ENCODE results near the gene RASL11A.

DNA sequence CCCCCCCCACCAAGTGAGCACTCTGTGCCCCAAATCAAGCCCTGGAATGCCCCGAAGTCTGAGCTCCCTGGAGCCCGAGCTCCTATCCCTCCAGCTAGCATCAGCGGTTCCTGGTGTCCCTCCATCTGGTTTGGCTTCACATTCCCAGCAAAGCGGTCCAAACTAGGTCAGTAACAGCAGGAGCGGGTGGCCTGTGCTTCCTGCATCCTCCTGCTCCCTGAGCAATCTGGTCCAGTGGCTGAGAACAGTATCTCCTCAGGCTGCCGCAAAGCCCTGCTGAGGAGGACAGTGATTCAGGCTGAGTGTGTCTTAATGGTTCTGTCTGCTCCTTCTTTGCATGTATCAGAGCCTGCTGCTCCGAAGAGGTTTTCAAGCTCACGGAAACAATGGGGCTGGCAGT, 25.9 kb downstream of the RASL11A start:
- TF ChIP-seq POLR2A (IDR thresholded peaks at IDR 0.05; ENCODE audit: low read length): no peak
- TF ChIP-seq, protein P1, sequence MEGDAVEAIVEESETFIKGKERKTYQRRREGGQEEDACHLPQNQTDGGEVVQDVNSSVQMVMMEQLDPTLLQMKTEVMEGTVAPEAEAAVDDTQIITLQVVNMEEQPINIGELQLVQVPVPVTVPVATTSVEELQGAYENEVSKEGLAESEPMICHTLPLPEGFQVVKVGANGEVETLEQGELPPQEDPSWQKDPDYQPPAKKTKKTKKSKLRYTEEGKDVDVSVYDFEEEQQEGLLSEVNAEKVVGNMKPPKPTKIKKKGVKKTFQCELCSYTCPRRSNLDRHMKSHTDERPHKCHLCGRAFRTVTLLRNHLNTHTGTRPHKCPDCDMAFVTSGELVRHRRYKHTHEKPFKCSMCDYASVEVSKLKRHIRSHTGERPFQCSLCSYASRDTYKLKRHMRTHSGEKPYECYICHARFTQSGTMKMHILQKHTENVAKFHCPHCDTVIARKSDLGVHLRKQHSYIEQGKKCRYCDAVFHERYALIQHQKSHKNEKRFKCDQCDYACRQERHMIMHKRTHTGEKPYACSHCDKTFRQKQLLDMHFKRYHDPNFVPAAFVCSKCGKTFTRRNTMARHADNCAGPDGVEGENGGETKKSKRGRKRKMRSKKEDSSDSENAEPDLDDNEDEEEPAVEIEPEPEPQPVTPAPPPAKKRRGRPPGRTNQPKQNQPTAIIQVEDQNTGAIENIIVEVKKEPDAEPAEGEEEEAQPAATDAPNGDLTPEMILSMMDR (IDR thresholded peaks at IDR 0.05): no peak
- no peak for TF ChIP-seq JUNB (IDR thresholded peaks at IDR 0.05)
- TF ChIP-seq, protein P2, sequence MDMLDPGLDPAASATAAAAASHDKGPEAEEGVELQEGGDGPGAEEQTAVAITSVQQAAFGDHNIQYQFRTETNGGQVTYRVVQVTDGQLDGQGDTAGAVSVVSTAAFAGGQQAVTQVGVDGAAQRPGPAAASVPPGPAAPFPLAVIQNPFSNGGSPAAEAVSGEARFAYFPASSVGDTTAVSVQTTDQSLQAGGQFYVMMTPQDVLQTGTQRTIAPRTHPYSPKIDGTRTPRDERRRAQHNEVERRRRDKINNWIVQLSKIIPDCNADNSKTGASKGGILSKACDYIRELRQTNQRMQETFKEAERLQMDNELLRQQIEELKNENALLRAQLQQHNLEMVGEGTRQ (IDR thresholded peaks at IDR 0.05): no peak
- TF ChIP-seq, protein P3, sequence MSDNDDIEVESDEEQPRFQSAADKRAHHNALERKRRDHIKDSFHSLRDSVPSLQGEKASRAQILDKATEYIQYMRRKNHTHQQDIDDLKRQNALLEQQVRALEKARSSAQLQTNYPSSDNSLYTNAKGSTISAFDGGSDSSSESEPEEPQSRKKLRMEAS (IDR thresholded peaks at IDR 0.05): no peak
- TF ChIP-seq, protein P4, sequence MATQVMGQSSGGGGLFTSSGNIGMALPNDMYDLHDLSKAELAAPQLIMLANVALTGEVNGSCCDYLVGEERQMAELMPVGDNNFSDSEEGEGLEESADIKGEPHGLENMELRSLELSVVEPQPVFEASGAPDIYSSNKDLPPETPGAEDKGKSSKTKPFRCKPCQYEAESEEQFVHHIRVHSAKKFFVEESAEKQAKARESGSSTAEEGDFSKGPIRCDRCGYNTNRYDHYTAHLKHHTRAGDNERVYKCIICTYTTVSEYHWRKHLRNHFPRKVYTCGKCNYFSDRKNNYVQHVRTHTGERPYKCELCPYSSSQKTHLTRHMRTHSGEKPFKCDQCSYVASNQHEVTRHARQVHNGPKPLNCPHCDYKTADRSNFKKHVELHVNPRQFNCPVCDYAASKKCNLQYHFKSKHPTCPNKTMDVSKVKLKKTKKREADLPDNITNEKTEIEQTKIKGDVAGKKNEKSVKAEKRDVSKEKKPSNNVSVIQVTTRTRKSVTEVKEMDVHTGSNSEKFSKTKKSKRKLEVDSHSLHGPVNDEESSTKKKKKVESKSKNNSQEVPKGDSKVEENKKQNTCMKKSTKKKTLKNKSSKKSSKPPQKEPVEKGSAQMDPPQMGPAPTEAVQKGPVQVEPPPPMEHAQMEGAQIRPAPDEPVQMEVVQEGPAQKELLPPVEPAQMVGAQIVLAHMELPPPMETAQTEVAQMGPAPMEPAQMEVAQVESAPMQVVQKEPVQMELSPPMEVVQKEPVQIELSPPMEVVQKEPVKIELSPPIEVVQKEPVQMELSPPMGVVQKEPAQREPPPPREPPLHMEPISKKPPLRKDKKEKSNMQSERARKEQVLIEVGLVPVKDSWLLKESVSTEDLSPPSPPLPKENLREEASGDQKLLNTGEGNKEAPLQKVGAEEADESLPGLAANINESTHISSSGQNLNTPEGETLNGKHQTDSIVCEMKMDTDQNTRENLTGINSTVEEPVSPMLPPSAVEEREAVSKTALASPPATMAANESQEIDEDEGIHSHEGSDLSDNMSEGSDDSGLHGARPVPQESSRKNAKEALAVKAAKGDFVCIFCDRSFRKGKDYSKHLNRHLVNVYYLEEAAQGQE (IDR thresholded peaks at IDR 0.05): no peak
- TF ChIP-seq, protein P5, sequence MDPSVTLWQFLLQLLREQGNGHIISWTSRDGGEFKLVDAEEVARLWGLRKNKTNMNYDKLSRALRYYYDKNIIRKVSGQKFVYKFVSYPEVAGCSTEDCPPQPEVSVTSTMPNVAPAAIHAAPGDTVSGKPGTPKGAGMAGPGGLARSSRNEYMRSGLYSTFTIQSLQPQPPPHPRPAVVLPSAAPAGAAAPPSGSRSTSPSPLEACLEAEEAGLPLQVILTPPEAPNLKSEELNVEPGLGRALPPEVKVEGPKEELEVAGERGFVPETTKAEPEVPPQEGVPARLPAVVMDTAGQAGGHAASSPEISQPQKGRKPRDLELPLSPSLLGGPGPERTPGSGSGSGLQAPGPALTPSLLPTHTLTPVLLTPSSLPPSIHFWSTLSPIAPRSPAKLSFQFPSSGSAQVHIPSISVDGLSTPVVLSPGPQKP (IDR thresholded peaks at IDR 0.05; ENCODE audit: low read depth, low read length): no peak

Data from A549 (cell line).